ENCODE measurements around the gene IFITM5.
"Not testable (repeated sequence)": the region's sequence is repeated elsewhere in the genome, so short reads cannot be mapped to it uniquely, and the experiment has no call there.

Gene IFITM5

GRCh38 chr11:326842-327580, 27.7 kb upstream of the IFITM5 start:
- H3K4me3 ChIP-seq (ENCODE audit: low read depth, low read length), result peak overlapping the region; percentile 4
- peak; percentile 94 for DNase-seq (ENCODE audit: low read depth)
- TF ChIP-seq CTCF (conservative IDR thresholded peaks at IDR 0.05; ENCODE audit: low read depth, low read length), result no peak

GRCh38 chr11:326592-326841, 27.2 kb upstream of the IFITM5 start:
- no peak overlapping the region for H3K4me3 ChIP-seq (ENCODE audit: low read depth, low read length)
- DNase-seq (ENCODE audit: low read depth), result no peak
- TF ChIP-seq CTCF (conservative IDR thresholded peaks at IDR 0.05; ENCODE audit: low read depth, low read length), result no peak

- DNase-seq (ENCODE audit: low read depth), result no peak
- no peak for TF ChIP-seq CTCF (conservative IDR thresholded peaks at IDR 0.05; ENCODE audit: low read depth, low read length)
- H3K4me3 ChIP-seq (ENCODE audit: low read depth, low read length), result no peak overlapping the region
Observed at GRCh38 chr11:325796-326591, 26.7 kb upstream of the IFITM5 start.

GRCh38 chr11:324593-325517, 25.5 kb upstream of the IFITM5 start:
- DNase-seq (ENCODE audit: low read depth), result peak; percentile 30
- not testable (repeated sequence) for H3K4me3 ChIP-seq (ENCODE audit: low read depth, low read length)

- no peak for DNase-seq (ENCODE audit: low read depth)
- TF ChIP-seq CTCF (conservative IDR thresholded peaks at IDR 0.05; ENCODE audit: low read depth, low read length), result no peak
Observed at GRCh38 chr11:324156-324555, 24.8 kb upstream of the IFITM5 start.

GRCh38 chr11:319888-320273, 20.6 kb upstream of the IFITM5 start:
- DNase-seq (ENCODE audit: low read depth), result not testable (repeated sequence)
- H3K4me3 ChIP-seq (ENCODE audit: low read depth, low read length), result peak overlapping the region; percentile 78

More at GRCh38 chr11:324156-324555, 24.8 kb upstream of the IFITM5 start:
- H3K4me3 ChIP-seq (ENCODE audit: low read depth, low read length), result no peak overlapping the region

- peak; percentile 28 for DNase-seq (ENCODE audit: low read depth)
- H3K4me3 ChIP-seq (ENCODE audit: low read depth, low read length), result peak overlapping the region; percentile 78
Observed at GRCh38 chr11:319121-319887, 20.0 kb upstream of the IFITM5 start.

- not testable (repeated sequence) for DNase-seq (ENCODE audit: low read depth)
- H3K4me3 ChIP-seq (ENCODE audit: low read depth, low read length), result peak overlapping the region; percentile 58
Observed at GRCh38 chr11:318405-319120, 19.2 kb upstream of the IFITM5 start.

GRCh38 chr11:317668-318404, 18.5 kb upstream of the IFITM5 start:
- peak overlapping the region; percentile 30 for H3K4me3 ChIP-seq (ENCODE audit: low read depth, low read length)
- peak; percentile 20 for DNase-seq (ENCODE audit: low read depth)
